Activated T-cell treated with anti-CD3 and anti-CD28 coated beads for 4 hours (primary cell): ENCODE measurements around the gene MCF2L2.
"Not testable (repeated sequence)": the region's sequence is repeated elsewhere in the genome, so short reads cannot be mapped to it uniquely, and the experiment has no call there.

Experiments
- DNase-seq: peaks from one replicate; pipeline ENCODE4 v3.0.0-alpha.2; 2020

Gene MCF2L2

DNA sequence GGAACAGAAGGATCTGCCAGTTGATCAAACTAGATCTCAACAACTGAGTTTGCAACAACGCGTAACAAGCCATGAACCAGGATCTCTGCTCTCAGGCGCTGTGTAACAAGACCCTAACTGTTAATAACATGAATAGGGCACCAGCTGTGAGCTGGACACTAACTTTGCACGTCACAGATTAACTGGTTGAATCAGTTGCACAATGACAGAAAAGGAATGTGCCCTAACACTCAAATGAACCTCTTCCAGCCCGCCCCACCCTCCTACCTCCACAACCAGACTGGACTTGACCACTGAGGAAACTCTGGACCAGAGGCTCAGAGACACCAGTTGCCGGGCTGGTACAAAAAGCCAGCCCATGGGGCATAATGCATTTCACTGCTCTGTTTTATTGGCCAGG lies 34.3 kb downstream of the MCF2L2 start:
- DNase-seq: no peak

- no peak for DNase-seq
Measured at GRCh38 chr3:183393625-183394024, 34.8 kb downstream of the MCF2L2 start.

DNA sequence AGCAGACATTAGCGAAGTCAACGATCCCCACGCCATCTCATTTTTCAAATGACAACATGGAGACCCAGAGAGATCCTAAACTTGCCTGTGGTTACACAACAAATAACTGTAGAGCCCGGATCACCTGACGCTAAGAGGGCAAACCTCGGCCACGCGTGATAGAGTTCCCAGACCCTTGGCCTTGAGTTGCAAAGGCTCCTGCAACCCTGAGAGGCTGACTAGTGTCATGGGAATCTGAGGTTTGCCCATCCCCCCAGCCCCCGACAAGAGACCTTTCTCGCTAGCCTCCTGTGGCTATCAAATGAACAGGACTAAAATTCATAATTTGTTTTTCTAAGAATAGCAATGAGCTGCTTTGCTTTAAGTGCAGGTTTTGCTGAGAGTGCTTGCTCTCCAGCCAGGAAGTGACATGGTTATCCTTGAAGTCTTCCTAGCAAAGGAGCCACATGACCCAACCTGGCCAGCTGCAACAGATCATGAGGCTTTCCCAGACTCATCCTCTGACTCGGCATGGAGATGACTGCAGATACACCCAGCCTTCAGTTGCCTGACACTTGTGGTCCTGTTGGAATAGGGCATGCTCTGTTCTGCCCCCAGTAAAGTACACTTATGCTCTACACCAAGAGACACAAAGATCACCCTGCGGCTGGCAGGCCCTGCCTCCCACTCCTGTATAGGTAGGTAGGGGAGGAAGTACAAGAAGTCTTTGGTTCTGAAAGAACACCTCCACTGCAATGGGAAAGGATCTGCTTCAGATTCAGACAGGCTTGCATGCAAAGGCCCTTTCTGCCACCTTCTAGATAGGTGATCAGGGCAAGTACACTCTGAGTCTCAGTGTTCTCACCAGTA lies 36.0 kb downstream of the MCF2L2 start:
- DNase-seq: no peak

- no peak for DNase-seq
Measured at GRCh38 chr3:183391460-183391859, 37.0 kb downstream of the MCF2L2 start.

DNA sequence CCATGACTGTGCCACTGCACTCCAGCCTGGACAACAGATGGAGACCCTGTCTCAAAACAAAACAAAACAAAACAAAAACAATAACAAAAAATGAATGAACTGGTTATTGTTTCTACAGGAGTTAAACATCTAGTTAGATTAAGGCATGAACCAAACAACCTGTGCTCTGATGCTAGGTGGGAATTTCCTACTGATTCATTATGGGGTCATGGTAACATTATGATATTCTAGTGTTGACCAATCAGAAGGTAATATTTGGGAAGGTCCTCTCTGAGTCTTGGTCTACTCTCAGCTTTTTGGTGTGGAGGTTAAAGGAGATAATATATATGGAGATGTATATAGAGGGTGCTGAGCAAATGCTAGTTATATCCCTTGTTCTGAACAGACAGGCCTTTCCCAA lies 37.6 kb downstream of the MCF2L2 start:
- no peak for DNase-seq

- no peak for DNase-seq
Measured at GRCh38 chr3:183388213-183388895, 40.1 kb downstream of the MCF2L2 start.

DNA sequence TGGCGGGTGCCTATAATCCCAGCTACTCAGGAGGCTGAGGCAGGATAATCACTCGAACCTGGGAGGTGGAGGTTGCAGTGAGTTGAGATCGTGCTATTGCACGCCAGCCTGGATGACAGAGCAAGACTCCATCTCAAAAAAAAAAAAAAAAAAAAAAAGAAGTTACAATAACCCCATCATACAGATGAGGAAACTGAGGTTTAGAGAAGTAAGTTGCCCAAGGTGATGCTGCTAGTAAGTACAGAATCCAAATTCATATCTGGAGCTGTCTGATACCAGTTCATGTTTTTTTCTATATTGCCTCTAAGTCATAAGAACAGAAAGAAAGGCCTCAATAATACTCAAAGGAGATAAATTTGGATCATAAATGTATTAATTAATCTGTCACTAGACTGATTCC lies 40.6 kb downstream of the MCF2L2 start:
- DNase-seq: no peak

DNA sequence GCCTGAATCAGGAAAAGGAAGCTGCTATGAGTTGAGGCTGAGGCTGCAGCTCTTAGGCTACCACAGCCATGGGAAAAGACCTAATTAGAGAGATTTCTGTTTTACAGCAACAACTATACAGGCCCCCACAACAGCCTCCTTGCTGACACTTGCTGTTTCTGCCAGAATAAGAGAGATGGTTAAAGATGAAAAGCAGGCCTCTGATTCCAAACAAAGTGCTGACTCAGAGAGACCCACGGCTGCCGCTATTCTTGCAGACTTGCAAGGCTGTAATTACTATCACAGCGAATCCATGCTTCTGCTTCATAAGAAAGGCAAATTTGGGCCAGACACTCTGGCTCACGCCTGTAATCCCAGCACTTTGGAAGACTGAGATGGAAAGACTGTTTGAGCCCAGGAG lies 41.8 kb downstream of the MCF2L2 start:
- DNase-seq: no peak

- DNase-seq: peak; percentile 55
Measured at GRCh38 chr3:183385698-183386613, 42.5 kb downstream of the MCF2L2 start.

DNA sequence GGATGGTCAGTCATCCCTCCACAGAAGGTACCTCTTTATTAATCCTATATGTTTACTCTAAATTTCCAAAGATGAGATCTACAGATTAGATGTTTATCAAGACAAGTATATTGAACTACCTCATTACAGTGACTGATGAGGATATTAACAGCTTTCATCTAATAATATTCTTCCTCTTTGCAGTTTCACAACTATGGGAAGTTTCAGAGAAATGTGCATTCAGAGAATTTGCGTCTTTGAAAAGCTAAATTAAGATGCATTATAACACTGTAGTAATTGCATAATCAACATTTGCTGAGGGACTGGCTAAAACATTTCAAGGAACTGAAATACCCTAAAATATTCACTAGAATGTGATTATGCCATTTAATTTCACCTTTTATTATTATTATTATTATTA lies 46.7 kb downstream of the MCF2L2 start:
- no peak for DNase-seq

DNA sequence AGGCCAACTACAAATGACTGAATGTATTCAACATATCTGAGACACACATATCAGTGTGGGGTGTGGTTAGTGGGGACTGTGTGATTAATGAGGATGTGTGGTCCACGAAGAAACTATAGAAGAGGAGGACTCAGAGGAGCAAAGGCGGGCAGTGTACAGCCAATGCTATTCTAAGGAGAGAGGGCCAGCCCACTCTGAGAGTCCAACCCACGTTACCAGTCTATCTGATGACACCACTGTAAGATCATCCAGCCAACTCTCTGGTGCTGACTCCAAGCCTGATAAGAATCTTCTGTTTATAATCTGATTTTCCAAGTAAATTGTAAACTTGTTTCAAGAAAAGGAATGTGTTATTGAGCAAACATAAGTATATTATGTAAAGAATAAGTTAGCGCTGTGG lies 47.2 kb downstream of the MCF2L2 start:
- DNase-seq: no peak

- DNase-seq: no peak
Measured at GRCh38 chr3:183378951-183379350, 49.5 kb downstream of the MCF2L2 start.

GRCh38 chr3:183378545-183378944 lies 49.9 kb downstream of the MCF2L2 start:
- no peak for DNase-seq

DNA sequence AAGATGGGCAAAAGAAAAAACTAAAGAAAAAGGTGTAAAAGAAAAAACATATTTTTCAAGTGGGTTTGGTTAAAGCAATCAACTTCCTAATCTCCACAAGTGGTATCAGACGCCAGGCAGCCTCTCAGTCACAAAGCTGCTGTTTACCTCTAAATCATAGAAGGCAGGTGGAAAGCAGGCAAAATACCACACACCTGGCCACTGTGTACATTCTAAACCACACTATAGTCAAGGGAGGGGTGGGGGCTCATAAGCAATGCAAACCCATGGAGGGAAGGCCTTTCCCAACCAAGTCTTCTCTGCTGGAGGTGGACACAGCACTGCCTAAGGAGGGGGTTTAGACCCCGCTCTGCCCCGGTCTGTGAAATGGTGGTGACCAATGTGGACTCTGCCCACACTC lies 50.4 kb downstream of the MCF2L2 start:
- no peak for DNase-seq

GRCh38 chr3:183377307-183377959 lies 51.0 kb downstream of the MCF2L2 start:
- peak; percentile 20 for DNase-seq

GRCh38 chr3:183375787-183376186 lies 52.6 kb downstream of the MCF2L2 start:
- DNase-seq: no peak

- DNase-seq: no peak
Measured at GRCh38 chr3:183375337-183375736, 53.1 kb downstream of the MCF2L2 start.

GRCh38 chr3:183372911-183373310 lies 55.5 kb downstream of the MCF2L2 start:
- DNase-seq: no peak

- not testable (repeated sequence) for DNase-seq
Measured at GRCh38 chr3:183371600-183371968, 56.8 kb downstream of the MCF2L2 start.

DNA sequence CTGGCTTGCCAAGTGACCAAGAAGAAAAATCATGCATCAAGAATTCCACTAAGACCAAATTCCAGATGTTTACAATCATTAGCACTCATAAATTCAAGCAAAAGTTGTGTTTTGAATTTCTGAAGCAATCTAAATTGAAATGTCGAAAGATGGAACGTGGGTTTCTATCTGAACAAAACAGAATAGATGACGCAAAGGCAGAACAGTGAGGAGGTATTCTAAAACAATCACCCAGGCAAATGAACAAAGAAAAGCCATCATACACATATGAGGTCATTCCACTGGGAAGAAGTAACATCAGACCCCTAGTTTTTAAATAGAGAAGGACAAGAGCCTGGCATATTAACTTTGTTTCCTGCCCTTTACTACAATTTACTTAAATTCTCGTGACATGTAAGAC lies 58.0 kb downstream of the MCF2L2 start:
- no peak for DNase-seq

GRCh38 chr3:183369627-183370026 lies 58.8 kb downstream of the MCF2L2 start:
- no peak for DNase-seq

DNA sequence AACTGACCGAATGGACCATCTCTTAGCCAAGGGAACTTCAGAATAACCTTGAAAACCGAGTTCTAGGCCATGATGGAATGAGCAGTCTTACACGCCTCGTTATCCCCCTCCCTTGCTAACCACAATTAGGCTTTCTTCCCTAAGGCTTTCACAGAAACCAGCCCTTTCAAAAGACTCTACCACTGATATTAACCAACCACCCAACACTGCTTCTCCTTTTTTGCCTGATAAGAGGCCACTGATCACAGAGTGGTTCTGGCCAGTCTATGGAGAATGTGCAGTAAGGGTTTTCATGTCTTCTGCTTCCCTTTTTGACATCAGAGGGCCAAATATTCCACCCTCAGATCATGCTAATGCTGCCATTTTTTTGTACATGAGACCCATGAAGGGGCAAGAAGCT lies 59.3 kb downstream of the MCF2L2 start:
- no peak for DNase-seq
